PFSK-1 (cell line): ENCODE measurements around the gene BECN2.

ENCODE experiments used
- FOXP2 ChIP-seq: optimal IDR thresholded peaks from 2 replicates; pipeline ENCODE3; 2011; ENCODE audit warnings: borderline replicate concordance, control low read depth, inconsistent platforms; ENCODE audit not compliant: insufficient read depth; ENCODE audit errors: extremely low read length, extremely low read depth
- POLR2AphosphoS5 ChIP-seq: IDR thresholded peaks from 2 replicates; pipeline ENCODE4 v1.6.1; 2012; ENCODE audit warnings: low read depth, mild to moderate bottlenecking, control low read depth, low read length, moderate library complexity
- REST ChIP-seq, 2 experiments: IDR thresholded peaks; 2 replicates each; pipeline versions ENCODE4 v1.6.1 to v1.8.0; 2011 to 2012; ENCODE audit warnings: low read depth in 2 of 2, low read length in 2 of 2, control low read depth in 1 of 2, inconsistent platforms in 1 of 2, mild to moderate bottlenecking in 1 of 2, moderate library complexity in 1 of 2; ENCODE audit not compliant: insufficient read depth in 1 of 2
- SIN3A ChIP-seq: IDR thresholded peaks from 2 replicates; pipeline ENCODE4 v1.6.1; 2012; ENCODE audit warnings: mild to moderate bottlenecking, low read length, moderate library complexity, borderline replicate concordance; ENCODE audit not compliant: insufficient read depth
- TAF1 ChIP-seq: IDR thresholded peaks from 2 replicates; pipeline ENCODE4 v1.6.1; 2012; ENCODE audit warnings: low read length, control low read depth, borderline replicate concordance; ENCODE audit not compliant: insufficient read depth

The BECN2 gene

GRCh38 chr1:241939798-241940197 lies 17.8 kb upstream of the BECN2 start:
- TF ChIP-seq TAF1, result no peak
- no peak for TF ChIP-seq SIN3A
- TF ChIP-seq REST (IDR thresholded peaks at IDR 0.05; ENCODE audit: insufficient read depth in 1 of 2, low read depth in 2 of 2, low read length in 2 of 2), result no peak
- no peak for TF ChIP-seq FOXP2
- TF ChIP-seq POLR2AphosphoS5, result no peak

GRCh38 chr1:241942738-241943137 lies 14.8 kb upstream of the BECN2 start:
- TF ChIP-seq FOXP2 (no peak), REST (IDR thresholded peaks at IDR 0.05; ENCODE audit: insufficient read depth in 1 of 2, low read depth in 2 of 2, low read length in 2 of 2) (no peak), POLR2AphosphoS5 (no peak), SIN3A (no peak), TAF1 (no peak)

- no peak for TF ChIP-seq FOXP2
- no peak for TF ChIP-seq TAF1
- no peak for TF ChIP-seq REST (IDR thresholded peaks at IDR 0.05; ENCODE audit: insufficient read depth in 1 of 2, low read depth in 2 of 2, low read length in 2 of 2)
- no peak for TF ChIP-seq POLR2AphosphoS5
- TF ChIP-seq SIN3A, result no peak
Measured at GRCh38 chr1:241944300-241944699, 13.3 kb upstream of the BECN2 start.

GRCh38 chr1:241947354-241947753 lies 10.2 kb upstream of the BECN2 start:
- TF ChIP-seq TAF1, result no peak
- no peak for TF ChIP-seq FOXP2
- no peak for TF ChIP-seq REST (IDR thresholded peaks at IDR 0.05; ENCODE audit: insufficient read depth in 1 of 2, low read depth in 2 of 2, low read length in 2 of 2)
- TF ChIP-seq POLR2AphosphoS5, result no peak
- TF ChIP-seq SIN3A, result no peak

GRCh38 chr1:241950390-241950789 lies 7.2 kb upstream of the BECN2 start:
- no peak for TF ChIP-seq TAF1
- TF ChIP-seq POLR2AphosphoS5, result no peak
- no peak for TF ChIP-seq SIN3A
- TF ChIP-seq FOXP2, result no peak
- TF ChIP-seq REST (IDR thresholded peaks at IDR 0.05; ENCODE audit: insufficient read depth in 1 of 2, low read depth in 2 of 2, low read length in 2 of 2), result no peak
